ENCODE results near the gene GLO1. TPM values are rescaled to one million over a fixed set of nuclear protein-coding genes. Genes with fewer than 3 reads are reported as not detected.

The GLO1 gene
- total RNA-seq, 1 donor from 2014 or later: 52.0 TPM

DNA sequence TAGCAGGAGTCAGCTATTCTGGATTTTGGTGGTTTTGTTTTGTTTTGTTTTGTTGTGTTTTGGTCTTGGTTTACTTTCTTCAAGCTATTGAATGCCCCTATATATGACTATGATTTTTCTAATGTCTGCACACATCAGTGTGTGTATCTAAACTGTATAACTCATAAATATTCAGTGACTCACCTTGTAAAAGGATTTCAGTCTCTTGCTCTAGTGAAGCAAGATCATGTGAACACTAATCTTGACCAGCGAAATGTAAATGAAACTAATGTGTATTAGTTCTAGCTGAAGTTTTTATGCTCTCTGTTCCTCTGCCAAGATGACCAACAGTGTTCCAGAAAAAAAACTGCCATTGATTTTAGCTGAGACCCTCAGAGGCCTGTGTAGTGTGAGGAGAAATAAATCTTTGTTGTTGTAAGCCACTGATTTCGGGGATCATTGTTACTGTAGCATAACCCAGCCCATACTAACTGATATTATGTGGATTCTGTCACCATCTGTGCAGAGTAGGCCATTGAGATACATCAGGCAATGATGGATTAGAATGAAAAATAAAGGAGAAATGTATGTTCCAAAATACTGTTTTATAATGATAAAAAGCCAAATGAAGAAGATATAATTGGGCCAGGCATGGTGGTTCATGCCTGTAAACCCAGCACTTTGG is 51.7 kb downstream of the GLO1 start:
- intact Hi-C loops (cut with micrococcal nuclease): no loop called here
- H3K27me3 Mint-ChIP-seq: no peaks in the 10 kb centered on the region
- H3K4me3 Mint-ChIP-seq: no peak overlapping the region
- peaks cover 12% of the 10 kb centered on the region for H3K36me3 Mint-ChIP-seq (ENCODE audit: low read depth)
- CTCF ChIA-PET: no interaction called here
- ATAC-seq (ENCODE audit: low read depth): no peak
- H3K9me3 Mint-ChIP-seq: peaks cover 5% of the 10 kb centered on the region
- TF ChIP-seq, protein P1, sequence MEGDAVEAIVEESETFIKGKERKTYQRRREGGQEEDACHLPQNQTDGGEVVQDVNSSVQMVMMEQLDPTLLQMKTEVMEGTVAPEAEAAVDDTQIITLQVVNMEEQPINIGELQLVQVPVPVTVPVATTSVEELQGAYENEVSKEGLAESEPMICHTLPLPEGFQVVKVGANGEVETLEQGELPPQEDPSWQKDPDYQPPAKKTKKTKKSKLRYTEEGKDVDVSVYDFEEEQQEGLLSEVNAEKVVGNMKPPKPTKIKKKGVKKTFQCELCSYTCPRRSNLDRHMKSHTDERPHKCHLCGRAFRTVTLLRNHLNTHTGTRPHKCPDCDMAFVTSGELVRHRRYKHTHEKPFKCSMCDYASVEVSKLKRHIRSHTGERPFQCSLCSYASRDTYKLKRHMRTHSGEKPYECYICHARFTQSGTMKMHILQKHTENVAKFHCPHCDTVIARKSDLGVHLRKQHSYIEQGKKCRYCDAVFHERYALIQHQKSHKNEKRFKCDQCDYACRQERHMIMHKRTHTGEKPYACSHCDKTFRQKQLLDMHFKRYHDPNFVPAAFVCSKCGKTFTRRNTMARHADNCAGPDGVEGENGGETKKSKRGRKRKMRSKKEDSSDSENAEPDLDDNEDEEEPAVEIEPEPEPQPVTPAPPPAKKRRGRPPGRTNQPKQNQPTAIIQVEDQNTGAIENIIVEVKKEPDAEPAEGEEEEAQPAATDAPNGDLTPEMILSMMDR (IDR thresholded peaks at IDR 0.05): no peak
- no peak for DNase-seq
- H3K4me1 Mint-ChIP-seq: no peaks in the 10 kb centered on the region
- no peak overlapping the region for H3K27ac Mint-ChIP-seq
- POLR2A ChIA-PET: interaction anchor here (0.6 kb wide), 1 partner anchor 560 kb away, joined by 3 read pairs; no protein-coding TSS in a partner anchor

DNA sequence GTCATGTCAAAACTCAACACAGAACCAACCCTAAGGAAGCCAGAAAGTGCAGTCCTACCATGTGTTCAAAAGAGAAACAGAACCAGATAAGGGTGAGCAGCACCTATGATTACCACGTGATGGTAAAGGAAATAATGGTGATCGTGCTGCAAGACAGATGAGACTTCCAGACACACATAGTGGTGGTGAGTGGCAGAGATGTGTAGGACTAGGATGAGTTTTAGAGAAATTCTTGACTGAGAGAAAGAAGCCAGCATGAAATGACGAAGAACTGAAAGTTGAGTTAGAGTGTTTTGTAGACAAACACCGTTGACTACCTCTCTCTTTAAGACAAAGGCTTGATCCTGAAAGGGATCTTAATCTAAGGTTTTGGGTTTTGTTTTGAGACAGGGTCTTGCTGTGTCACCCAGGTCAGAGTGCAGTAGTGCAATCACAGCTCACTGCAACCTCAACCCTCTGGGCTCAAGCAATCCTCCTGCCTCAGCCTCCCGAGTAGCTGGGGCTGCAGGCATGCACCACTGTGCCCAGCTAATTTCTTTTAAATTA is 52.7 kb downstream of the GLO1 start:
- no peak overlapping the region for H3K4me3 Mint-ChIP-seq
- ChIA-PET POLR2A (interaction anchor here (0.6 kb wide), 1 partner anchor 559 kb away, joined by 3 read pairs; no protein-coding TSS in a partner anchor), CTCF (no interaction called here)
- ATAC-seq (ENCODE audit: low read depth) (no peak), DNase-seq (no peak)
- no peak overlapping the region for H3K27ac Mint-ChIP-seq
- no peaks in the 10 kb centered on the region for H3K4me1 Mint-ChIP-seq
- peaks cover 5% of the 10 kb centered on the region for H3K9me3 Mint-ChIP-seq
- H3K27me3 Mint-ChIP-seq: no peaks in the 10 kb centered on the region
- intact Hi-C loops (cut with micrococcal nuclease): no loop called here
- TF ChIP-seq, protein P1 (IDR thresholded peaks at IDR 0.05): no peak
- H3K36me3 Mint-ChIP-seq (ENCODE audit: low read depth): peaks cover 12% of the 10 kb centered on the region

DNA sequence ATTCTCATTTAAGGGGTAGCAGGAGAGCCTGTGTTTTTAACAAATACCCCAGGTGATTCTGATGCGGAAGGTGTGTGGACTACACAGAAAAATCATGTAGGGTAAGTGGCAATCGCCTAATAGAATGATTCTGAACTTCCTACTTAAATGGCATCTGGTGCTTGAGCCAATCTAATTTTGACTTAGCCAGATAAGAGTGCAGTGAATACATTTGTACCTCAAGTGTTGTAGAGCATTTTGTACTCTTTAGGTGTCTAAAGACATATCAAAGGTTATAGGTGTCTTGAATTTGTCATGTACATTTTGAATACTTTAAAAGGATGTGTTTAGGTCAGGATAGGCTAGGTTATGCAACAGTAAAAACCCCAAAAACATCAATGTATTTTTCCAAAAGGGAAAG is 53.2 kb downstream of the GLO1 start:
- H3K4me3 Mint-ChIP-seq: no peak overlapping the region
- H3K27ac Mint-ChIP-seq: no peak overlapping the region
- H3K9me3 Mint-ChIP-seq: peaks cover 5% of the 10 kb centered on the region
- POLR2A ChIA-PET: no interaction called here
- no peak for DNase-seq
- intact Hi-C loops (cut with micrococcal nuclease): no loop called here
- CTCF ChIA-PET: no interaction called here
- ATAC-seq (ENCODE audit: low read depth): no peak
- TF ChIP-seq, protein P1 (IDR thresholded peaks at IDR 0.05): no peak
- no peaks in the 10 kb centered on the region for H3K27me3 Mint-ChIP-seq
- H3K4me1 Mint-ChIP-seq: no peaks in the 10 kb centered on the region
- peaks cover 12% of the 10 kb centered on the region for H3K36me3 Mint-ChIP-seq (ENCODE audit: low read depth)

DNA sequence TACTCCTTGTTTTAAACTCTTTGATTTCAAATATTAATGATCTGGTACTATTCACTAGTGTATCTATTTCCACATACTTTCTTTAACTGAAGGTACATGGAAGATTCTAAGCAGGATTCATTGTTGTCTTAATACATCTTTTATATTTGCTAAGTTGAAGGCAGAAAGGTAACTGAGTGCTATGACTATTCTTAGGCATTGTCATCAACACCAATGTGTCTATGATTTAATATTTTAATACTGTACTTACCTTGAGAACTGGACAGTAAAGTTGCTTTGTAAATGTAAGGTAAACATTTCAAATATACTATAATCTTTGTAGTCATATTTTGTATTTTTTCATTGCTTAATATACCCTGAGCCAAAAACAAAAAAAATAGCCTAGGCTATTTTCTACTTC is 54.3 kb downstream of the GLO1 start:
- POLR2A ChIA-PET: no interaction called here
- Mint-ChIP-seq H3K36me3 (ENCODE audit: low read depth) (peaks cover 10% of the 10 kb centered on the region), H3K9me3 (peaks cover 5% of the 10 kb centered on the region), H3K27me3 (no peaks in the 10 kb centered on the region), H3K4me3 (no peak overlapping the region), H3K4me1 (no peaks in the 10 kb centered on the region), H3K27ac (no peak overlapping the region)
- CTCF ChIA-PET: no interaction called here
- DNase-seq: no peak
- TF ChIP-seq, protein P1 (IDR thresholded peaks at IDR 0.05): no peak
- intact Hi-C loops (cut with micrococcal nuclease): no loop called here
- ATAC-seq (ENCODE audit: low read depth): no peak

DNA sequence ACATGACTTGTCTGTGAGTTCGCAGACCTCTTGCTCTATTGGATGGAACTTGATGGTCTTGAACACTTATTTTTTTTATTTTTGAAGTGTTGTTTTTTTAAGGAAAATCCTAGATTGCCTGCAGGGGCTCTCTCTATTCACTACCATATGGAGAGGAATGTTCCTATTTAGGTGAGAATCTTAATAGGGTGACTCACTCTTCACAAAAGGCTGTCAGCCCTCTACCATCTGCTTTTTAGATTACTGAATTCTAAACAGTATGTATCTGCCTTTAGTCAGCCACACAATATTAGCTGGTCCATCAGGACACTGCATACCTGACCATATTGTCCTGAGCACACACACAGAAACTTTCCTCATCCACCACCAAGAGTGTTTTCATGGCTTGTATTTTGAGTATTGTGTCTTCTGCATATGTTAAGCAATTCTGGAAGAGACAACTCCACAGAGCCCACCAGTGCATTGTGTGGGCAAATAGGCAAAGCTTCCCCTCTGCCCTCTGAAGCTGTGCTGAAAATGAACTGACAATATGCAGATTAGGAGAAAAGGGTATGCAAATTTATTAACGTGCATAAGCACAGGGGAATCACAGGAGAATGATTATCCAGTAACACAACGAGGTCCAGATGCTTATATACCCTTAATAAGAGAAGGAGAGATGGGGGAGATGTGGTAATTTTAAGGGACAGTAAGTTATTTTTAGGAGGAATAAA is 56.6 kb downstream of the GLO1 start:
- no peak overlapping the region for H3K27ac Mint-ChIP-seq
- intact Hi-C loops (cut with micrococcal nuclease): no loop called here
- no peak overlapping the region for H3K4me3 Mint-ChIP-seq
- POLR2A ChIA-PET: no interaction called here
- H3K4me1 Mint-ChIP-seq: peaks cover under 1% of the 10 kb centered on the region
- CTCF ChIA-PET: no interaction called here
- DNase-seq (no peak), ATAC-seq (ENCODE audit: low read depth) (no peak)
- TF ChIP-seq, protein P1 (IDR thresholded peaks at IDR 0.05): no peak
- no peaks in the 10 kb centered on the region for H3K27me3 Mint-ChIP-seq
- peaks cover 3% of the 10 kb centered on the region for H3K9me3 Mint-ChIP-seq
- peaks cover 8% of the 10 kb centered on the region for H3K36me3 Mint-ChIP-seq (ENCODE audit: low read depth)

Measured in activated B cell treated with CpG ODN at 0.5 μM for 24 hours (primary cell).